ENCODE data around the gene SOCS1. TPM values are rescaled to one million over a fixed set of nuclear protein-coding genes. Genes with fewer than 3 reads are reported as not detected.

The SOCS1 gene
- total and polyA plus RNA-seq, 2 of the 8 experiments (the other 6 are each of a cell fraction or from before 2014, with no cell fraction given) = 21.0 to 48.9 TPM

DNA sequence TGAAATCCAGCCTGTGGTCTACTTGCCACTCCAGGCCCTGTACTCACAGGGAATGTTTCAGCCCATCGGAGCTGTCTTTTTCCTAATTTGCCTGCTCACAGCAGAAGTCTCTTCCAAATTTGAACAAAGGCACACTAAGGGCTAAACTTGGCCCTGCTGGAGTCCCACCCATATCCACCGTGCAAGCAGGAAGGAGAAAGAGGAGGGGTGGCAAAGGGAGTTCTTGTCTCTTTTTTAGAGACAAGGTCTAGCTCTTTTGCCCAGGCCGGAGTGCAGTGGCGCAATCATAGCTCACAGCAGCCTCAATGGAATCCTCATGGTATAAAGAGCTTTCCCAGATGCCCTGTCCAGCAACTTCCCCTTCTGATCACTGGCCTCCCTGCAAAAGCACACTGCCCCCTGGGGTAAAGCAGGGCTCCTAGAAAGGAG lies 27.8 kb upstream of the SOCS1 start (continued):
- no peak for TF ChIP-seq TAF7 (optimal IDR thresholded peaks at IDR 0.05; ENCODE audit: borderline replicate concordance, low read depth, low read length)
- peak; percentile 51; the same call in 1 of the 2 replicates for TF ChIP-seq CEBPB (IDR thresholded peaks at IDR 0.05; ENCODE audit: low read depth, low read length)
- no peak for TF ChIP-seq SAP30 (IDR thresholded peaks at IDR 0.05; ENCODE audit: insufficient read depth, insufficient replicate concordance, low read length)
- no peak for TF ChIP-seq RFX5 (IDR thresholded peaks at IDR 0.05; ENCODE audit: borderline replicate concordance, low read depth, low read length)
- TF ChIP-seq EGR1 (IDR thresholded peaks at IDR 0.05; ENCODE audit: borderline replicate concordance, low read depth, low read length) = no peak
- no peak for TF ChIP-seq SP1 (IDR thresholded peaks at IDR 0.05; ENCODE audit: low read depth, low read length)
- TF ChIP-seq TCF12 (IDR thresholded peaks at IDR 0.05; ENCODE audit: low read depth, low read length) = no peak
- TF ChIP-seq CTBP2 (IDR thresholded peaks at IDR 0.05; ENCODE audit: borderline replicate concordance, insufficient read depth, insufficient read length, low read length) = no peak
- no peak for TF ChIP-seq JUND (IDR thresholded peaks at IDR 0.05; ENCODE audit: low read length)
- TF ChIP-seq BCL11A (IDR thresholded peaks at IDR 0.05; ENCODE audit: low read depth in 2 of 2, low read length in 2 of 2) = no peak
- TF ChIP-seq, protein P1, sequence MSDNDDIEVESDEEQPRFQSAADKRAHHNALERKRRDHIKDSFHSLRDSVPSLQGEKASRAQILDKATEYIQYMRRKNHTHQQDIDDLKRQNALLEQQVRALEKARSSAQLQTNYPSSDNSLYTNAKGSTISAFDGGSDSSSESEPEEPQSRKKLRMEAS (IDR thresholded peaks at IDR 0.05) = no peak
- 0 out of 2 replicates have a peak, but pooled peaks have one; percentile 3 for TF ChIP-seq NRF1 (IDR thresholded peaks at IDR 0.05; ENCODE audit: low read depth, low read length)
- no peak for TF ChIP-seq SIRT6 (IDR thresholded peaks at IDR 0.05; ENCODE audit: low read length)
- TF ChIP-seq BACH1 (IDR thresholded peaks at IDR 0.05; ENCODE audit: low read length) = no peak
- no peak for TF ChIP-seq POLR2A (IDR thresholded peaks at IDR 0.05; ENCODE audit: control extremely low read depth in 1 of 2, low read depth in 2 of 2, low read length in 2 of 2)
- TF ChIP-seq TEAD4 (IDR thresholded peaks at IDR 0.05; ENCODE audit: low read depth, low read length) = no peak

Data from H1 (cell line).